GM12878 (cell line): Measurements from ENCODE around the gene LRRC15. TPM values are rescaled to one million over a fixed set of nuclear protein-coding genes. Genes with fewer than 3 reads are reported as not detected.

ENCODE experiments used
- ATAC-seq: fragments of 200-7000 bp; cut with Tn5 transposase; 3 replicates; pipeline ENCODE4 v1.9.1; 2020; ENCODE audit warnings: mild to moderate bottlenecking, moderate library complexity
- BruUV-seq: library from RNA; stranded (reverse); fragments of 400-500 nt; replicated peaks from 2 replicates; lab custom pipeline; 2021; lab: Mats Ljungman, UMichigan
- CTCF ChIA-PET: fragments of 300-600 bp; sonication (Branson Sonifier 250); formaldehyde crosslinking; extraction: SDS; loops from one replicate; lab custom pipeline; 2021; ENCODE audit warnings: inconsistent platforms; lab: Yijun Ruan, JAX
- POLR2A ChIA-PET: fragments of 350-600 bp; formaldehyde crosslinking; extraction: SDS; loops from one replicate; lab custom pipeline; 2021; ENCODE audit warnings: inconsistent platforms; lab: Charles Lee
- RAD21 ChIA-PET: fragments of 300-600 bp; sonication (Branson Sonifier 250); formaldehyde crosslinking; loops from one replicate; lab custom pipeline; 2023; ENCODE audit warnings: antibody characterized with exemption; ENCODE audit not compliant: unreplicated experiment; lab: Charles Lee
- SMC1A ChIA-PET: fragments of 300-600 bp; sonication (Branson Sonifier 250); formaldehyde crosslinking; loops from one replicate; lab custom pipeline; 2023; ENCODE audit not compliant: unreplicated experiment, uncharacterized antibody; lab: Charles Lee
- DNase-seq: peaks from one replicate; pipeline ENCODE4 v3.0.0-alpha.2; 2011; ENCODE audit warnings: low read depth, low spot score
- FAIRE-seq: peaks from 3 replicates; lab custom pipeline; 2011; peaks lifted over from hg19 to GRCh38; lab: Jason Lieb, UNC
- H2AFZ ChIP-seq: 2 replicates; pipeline ENCODE4 v1.6.0; 2011; ENCODE audit warnings: low read depth, low read length, control low read depth; ENCODE audit not compliant: control insufficient read depth
- H3K27ac ChIP-seq: 2 replicates; pipeline ENCODE4 v1.5.1; 2011; ENCODE audit warnings: control low read depth; ENCODE audit not compliant: control insufficient read depth, insufficient read depth
- H3K27me3 ChIP-seq, 2 experiments: replicated peaks in 1 of 2; 2 replicates each; pipeline versions ENCODE4 v1.6.0 to v1.6.1; 2011; ENCODE audit warnings: low read length in 1 of 2; ENCODE audit not compliant: control insufficient read depth in 2 of 2, insufficient read depth in 2 of 2
- H3K36me3 ChIP-seq, 2 experiments: 2 replicates each; pipeline ENCODE4 v1.5.1; 2011; ENCODE audit warnings: low read length in 1 of 2; ENCODE audit not compliant: control insufficient read depth in 2 of 2, insufficient read depth in 2 of 2
- H3K4me1 ChIP-seq: 2 replicates; pipeline ENCODE4 v1.6.1; 2011; ENCODE audit warnings: mild to moderate bottlenecking, low read length, moderate library complexity, mixed read lengths; ENCODE audit not compliant: control insufficient read depth, insufficient read depth
- H3K4me2 ChIP-seq: 2 replicates; pipeline ENCODE4 v1.6.0; 2011; ENCODE audit warnings: control low read depth; ENCODE audit not compliant: control insufficient read depth, insufficient read depth
- H3K4me3 ChIP-seq: fragments of 200-600 bp; sonication (generic); 2 replicates; pipeline ENCODE4 v1.5.1; 2016
- H3K79me2 ChIP-seq: 2 replicates; pipeline ENCODE4 v1.6.0; 2011; ENCODE audit warnings: low read length; ENCODE audit not compliant: control insufficient read depth, insufficient read depth
- H3K9ac ChIP-seq: 2 replicates; pipeline ENCODE4 v1.8.0; 2011; ENCODE audit warnings: low read length, control low read depth, mixed read lengths; ENCODE audit not compliant: control insufficient read depth, insufficient read depth
- H3K9me3 ChIP-seq: replicated peaks from 3 replicates; pipeline ENCODE4 v1.5.1; 2011; ENCODE audit warnings: mild to moderate bottlenecking, low read length; ENCODE audit not compliant: control insufficient read depth, insufficient read depth
- H4K20me1 ChIP-seq: 2 replicates; pipeline ENCODE4 v1.6.0; 2011; ENCODE audit not compliant: control insufficient read depth, insufficient read depth
- ATF2 ChIP-seq: IDR thresholded peaks from 2 replicates; pipeline ENCODE4 v1.6.1; 2012; ENCODE audit warnings: low read length, inconsistent platforms
- CREM ChIP-seq: IDR thresholded peaks from 2 replicates; pipeline ENCODE4 v1.6.1; 2014; ENCODE audit warnings: antibody characterized with exemption, low read depth
- DPF2 ChIP-seq: fragments of 450-650 bp; IDR thresholded peaks from 2 replicates; pipeline ENCODE4 v1.6.1; 2017; ENCODE audit warnings: mild to moderate bottlenecking
- SMARCA5 ChIP-seq: fragments of 450-650 bp; IDR thresholded peaks from 2 replicates; pipeline ENCODE4 v1.6.1; 2017; ENCODE audit warnings: mild to moderate bottlenecking
- YBX1 ChIP-seq: fragments of 450-650 bp; IDR thresholded peaks from 2 replicates; pipeline ENCODE4 v1.6.1; 2016; ENCODE audit warnings: antibody characterized with exemption
- ZNF592 ChIP-seq: fragments of 450-650 bp; IDR thresholded peaks from 2 replicates; pipeline ENCODE4 v1.6.1; 2017; ENCODE audit warnings: mild to moderate bottlenecking, moderate library complexity
- WGBS: methylation state at CpG from one replicate; pipeline ENCODE4 v1.1.6; 2016; ENCODE audit warnings: low lambda C conversion rate; ENCODE audit not compliant: insufficient replicate concordance, insufficient coverage; ENCODE audit errors: missing lambda C conversion rate; 5-methylcytosine and 5-hydroxymethylcytosine counted together
- in situ Hi-C: fragments of 300-500 bp; cut with MboI; formaldehyde crosslinking; loops from 9 replicates; pipeline ENCODE4 v1.14.3; 2018; ENCODE audit warnings: mixed read lengths
- intact Hi-C: fragments of 100-400 bp; cut with micrococcal nuclease; formaldehyde crosslinking; loops from one replicate; pipeline ENCODE4 v1.14.2; 2022; ENCODE audit not compliant: unreplicated experiment
- polyA plus RNA-seq, 11 experiments: library from polyadenylated mRNA; depleted of rRNA in 4 of 11; unstranded in 6 of 11; stranded (reverse) in 5 of 11; fragments of >200 nt; fragmentation: Nextera tagmentation in 4 of 11; fragmentation: Illumina TruSeq in 1 of 11; extraction: Ambion mirVana in 4 of 11; extraction: Trizol in 1 of 11; gene quantifications; 1 replicate in 1 of 11; 2 replicates in 10 of 11; pipeline versions ENCODE4 v1.2.1 to v1.2.3, GENCODE V29; 2011 to 2016; ENCODE audit warnings: inconsistent platforms in 2 of 11, missing spikeins in 2 of 11, low read depth in 1 of 11
- total RNA-seq, 4 experiments: library from RNA; depleted of rRNA in 3 of 4; stranded (reverse); fragments of >200 nt in 3 of 4; fragmentation: Illumina TruSeq in 1 of 4; extraction: Trizol in 1 of 4; gene quantifications; 2 replicates each; pipeline versions ENCODE4 v1.2.1 to v1.2.3, GENCODE V29; 2013 to 2021
- TF ChIP-seq, protein P1 (sequence below): fragments of 450-650 bp; IDR thresholded peaks from 2 replicates; pipeline ENCODE4 v1.6.1; 2018; ENCODE audit warnings: borderline replicate concordance, mild to moderate bottlenecking; ENCODE audit not compliant: partially characterized antibody
- TF ChIP-seq, protein P2 (sequence below): IDR thresholded peaks from 2 replicates; pipeline ENCODE4 v1.6.1; 2011; ENCODE audit warnings: low read depth, mild to moderate bottlenecking, low read length, moderate library complexity, borderline replicate concordance; ENCODE audit errors: extremely low read depth

Gene LRRC15
- total and polyA plus RNA-seq, 10 of the 15 experiments (the other 5 are each of a cell fraction or from before 2014, with no cell fraction given) = not detected

GRCh38 chr3:194316918-194317317 lies 52.6 kb downstream of the LRRC15 start:
- peaks cover 11% of the 10 kb centered on the region; the same call in 1 of the 3 replicates for H3K9me3 ChIP-seq
- ChIA-PET RAD21 (interaction anchor here (2.0 to 2.5 kb wide), 2 partner anchors 186 to 536 kb away, joined by 11 to 21 read pairs; no protein-coding TSS in a partner anchor), CTCF (interaction anchor here (0.8 to 4.2 kb wide), 8 partner anchors 27 to 650 kb away, joined by 3 to 56 read pairs (median 9); no protein-coding TSS in a partner anchor), SMC1A (interaction anchor here (1.3 to 2.9 kb wide), 3 partner anchors 27 to 653 kb away, joined by 3 to 40 read pairs (median 5); no protein-coding TSS in a partner anchor), POLR2A (interaction anchor here (0.9 kb wide), 1 partner anchor 186 kb away, joined by 3 read pairs; no protein-coding TSS in a partner anchor)
- in situ Hi-C loops = loop anchor here (5.0 kb wide), 1 partner anchor 530 kb away; no protein-coding TSS in a partner anchor
- ATAC-seq (no peak), FAIRE-seq (no peak), DNase-seq (no peak)
- BruUV-seq = no TSS peak
- no peak overlapping the region for H3K27ac ChIP-seq
- no peaks in the 10 kb centered on the region for H3K36me3 ChIP-seq
- TF ChIP-seq ZNF592 (no peak), ATF2 (no peak), SMARCA5 (no peak), CREM (no peak), DPF2 (no peak), YBX1 (no peak)
- TF ChIP-seq, protein P1, sequence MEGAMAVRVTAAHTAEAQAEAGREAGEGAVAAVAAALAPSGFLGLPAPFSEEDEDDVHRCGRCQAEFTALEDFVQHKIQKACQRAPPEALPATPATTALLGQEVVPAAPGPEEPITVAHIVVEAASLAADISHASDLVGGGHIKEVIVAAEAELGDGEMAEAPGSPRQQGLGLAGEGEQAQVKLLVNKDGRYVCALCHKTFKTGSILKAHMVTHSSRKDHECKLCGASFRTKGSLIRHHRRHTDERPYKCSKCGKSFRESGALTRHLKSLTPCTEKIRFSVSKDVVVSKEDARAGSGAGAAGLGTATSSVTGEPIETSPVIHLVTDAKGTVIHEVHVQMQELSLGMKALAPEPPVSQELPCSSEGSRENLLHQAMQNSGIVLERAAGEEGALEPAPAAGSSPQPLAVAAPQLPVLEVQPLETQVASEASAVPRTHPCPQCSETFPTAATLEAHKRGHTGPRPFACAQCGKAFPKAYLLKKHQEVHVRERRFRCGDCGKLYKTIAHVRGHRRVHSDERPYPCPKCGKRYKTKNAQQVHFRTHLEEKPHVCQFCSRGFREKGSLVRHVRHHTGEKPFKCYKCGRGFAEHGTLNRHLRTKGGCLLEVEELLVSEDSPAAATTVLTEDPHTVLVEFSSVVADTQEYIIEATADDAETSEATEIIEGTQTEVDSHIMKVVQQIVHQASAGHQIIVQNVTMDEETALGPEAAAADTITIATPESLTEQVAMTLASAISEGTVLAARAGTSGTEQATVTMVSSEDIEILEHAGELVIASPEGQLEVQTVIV = no peak
- TF ChIP-seq, protein P2, sequence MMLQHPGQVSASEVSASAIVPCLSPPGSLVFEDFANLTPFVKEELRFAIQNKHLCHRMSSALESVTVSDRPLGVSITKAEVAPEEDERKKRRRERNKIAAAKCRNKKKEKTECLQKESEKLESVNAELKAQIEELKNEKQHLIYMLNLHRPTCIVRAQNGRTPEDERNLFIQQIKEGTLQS = no peak
- no peaks in the 10 kb centered on the region for H4K20me1 ChIP-seq
- H2AFZ ChIP-seq = no peak overlapping the region
- no peak overlapping the region for H3K4me3 ChIP-seq
- H3K27me3 ChIP-seq = no peaks in the 10 kb centered on the region; a peak in 1 of 4 replicates
- no peak overlapping the region for H3K4me2 ChIP-seq
- no peak overlapping the region for H3K9ac ChIP-seq
- no peaks in the 10 kb centered on the region for H3K79me2 ChIP-seq
- 78% methylated on average over 6 of the region's 6 CpGs for WGBS
- intact Hi-C loops = loop anchor here (10.0 kb wide), 1 partner anchor 342 kb away; no protein-coding TSS in a partner anchor
- H3K4me1 ChIP-seq = peaks cover 6% of the 10 kb centered on the region
